Right lobe of liver (tissue), 6 donors: Measurements from ENCODE around the gene DIPK1C. TPM values are rescaled to one million over a fixed set of nuclear protein-coding genes. Genes with fewer than 3 reads are reported as not detected.

ENCODE experiments used
- ATAC-seq, 4 donors: fragments of 200-7000 bp; cut with Tn5 transposase; one replicate each; pipeline ENCODE4 v1.9.1; 2020; ENCODE audit warnings: mild to moderate bottlenecking in 4 of 4, moderate library complexity in 4 of 4
- DNase-seq, 3 donors: peaks; one replicate each; pipeline ENCODE4 v3.0.0-alpha.2; 2020
- H3K27ac ChIP-seq, 3 donors: fragments of 200-600 bp; one replicate each; pipeline ENCODE4 v1.8.0; 2022
- H3K27me3 ChIP-seq, 2 donors: fragments of 200-600 bp; one replicate each; pipeline ENCODE4 v1.8.0; 2022
- H3K36me3 ChIP-seq, 4 donors: fragments of 200-600 bp; sonication (generic) in 1 of 4; one replicate each; pipeline versions ENCODE4 v1.5.1 to v1.8.0; 2017 to 2022; ENCODE audit warnings: control low read depth in 1 of 4
- H3K4me1 ChIP-seq, 4 donors: fragments of 200-600 bp; sonication (generic) in 1 of 4; one replicate each; pipeline versions ENCODE4 v1.5.1 to v1.8.0; 2017 to 2022; ENCODE audit warnings: control low read depth in 1 of 4
- H3K4me3 ChIP-seq, 3 donors: fragments of 200-600 bp; one replicate each; pipeline ENCODE4 v1.8.0; 2022
- H3K9me3 ChIP-seq, 4 donors: fragments of 200-600 bp; sonication (generic) in 1 of 4; one replicate each; pipeline versions ENCODE4 v1.5.1 to v1.8.0; 2017 to 2022; ENCODE audit warnings: control low read depth in 1 of 4
- CTCF ChIP-seq, 4 donors: fragments of 200-600 bp in 3 of 4; fragments of 450-650 bp in 1 of 4; IDR thresholded peaks; one replicate each; pipeline versions ENCODE4 v1.5.1 to v1.8.0; 2016 to 2022; ENCODE audit warnings: antibody characterized with exemption in 4 of 4, mild to moderate bottlenecking in 2 of 4
- POLR2A ChIP-seq: fragments of 450-650 bp; IDR thresholded peaks from one replicate; pipeline ENCODE4 v1.6.1; 2017; ENCODE audit warnings: antibody characterized with exemption, mild to moderate bottlenecking
- WGBS: methylation state at CpG from one replicate; pipeline ENCODE4 v1.1.6; 2018; ENCODE audit warnings: low coverage, low lambda C conversion rate; ENCODE audit not compliant: insufficient coverage; ENCODE audit errors: missing lambda C conversion rate; 5-methylcytosine and 5-hydroxymethylcytosine counted together
- intact Hi-C, 2 donors: fragments of 100-400 bp; cut with DNase I; formaldehyde crosslinking; loops; one replicate each; pipeline versions ENCODE4 v1.11.2 to v1.14.1; 2022
- total RNA-seq, 6 experiments: library from RNA; depleted of rRNA in 2 of 6; stranded (reverse); fragments of >200 nt in 2 of 6; fragmentation: NEBNext Ultra II Directional in 3 of 6; extraction: Animal tissue kit (Norgen Biotek cat#: 25700) in 3 of 6; gene quantifications; one replicate each; pipeline versions ENCODE4 v1.1.0 to v1.2.4, GENCODE V29; 2016 to 2023
- donor health status: DM: no; HTN: yes; CAD: no.
- donor health status: DM: no; HTN: no; CAD: no.
- donor health status: DM: no; HTN: no; CAD: no.
- donor health status: DM: no; HTN: yes; CAD: no.
- donor health status: DM: no; HTN: yes; CAD: no.

DIPK1C gene
- total RNA-seq, 6 experiments from 2014 or later = 0.06 to 0.37 (median 0.20) TPM; not detected in 3

GRCh38 chr18:74453642-74454198 is 3.4 kb downstream of the DIPK1C start:
- ATAC-seq = no peak
- 93% methylated on average over 2 of the region's 6 CpGs for WGBS
- intact Hi-C loops = no loop called here
- H3K36me3 ChIP-seq = no peaks in the 10 kb centered on the region
- no peak overlapping the region for H3K4me3 ChIP-seq
- no peaks in the 10 kb centered on the region for H3K27me3 ChIP-seq
- H3K4me1 ChIP-seq = peaks cover 0 to 11% (median 1%) of the 10 kb centered on the region in 4 donors
- TF ChIP-seq POLR2A = no peak
- no peak for TF ChIP-seq CTCF (IDR thresholded peaks at IDR 0.05)
- H3K9me3 ChIP-seq = no peaks in the 10 kb centered on the region
- H3K27ac ChIP-seq = no peak overlapping the region
- DNase-seq = no peak

- TF ChIP-seq POLR2A (no peak), CTCF (IDR thresholded peaks at IDR 0.05) (no peak)
- DNase-seq (no peak), ATAC-seq (peak in 1 of 4 donors; percentile 13)
- H3K4me1 ChIP-seq = peaks cover 0 to 11% (median 1%) of the 10 kb centered on the region in 4 donors
- H3K27me3 ChIP-seq = no peaks in the 10 kb centered on the region
- 56% methylated on average over 5 of the region's 7 CpGs for WGBS
- no peak overlapping the region for H3K4me3 ChIP-seq
- no peaks in the 10 kb centered on the region for H3K36me3 ChIP-seq
- intact Hi-C loops = no loop called here
- H3K27ac ChIP-seq = no peak overlapping the region
- H3K9me3 ChIP-seq = no peaks in the 10 kb centered on the region
Observed at GRCh38 chr18:74453016-74453566, 4.0 kb downstream of the DIPK1C start.

GRCh38 chr18:74451148-74451547 is 6.0 kb downstream of the DIPK1C start:
- H3K36me3 ChIP-seq = no peaks in the 10 kb centered on the region
- no peak for DNase-seq
- intact Hi-C loops = no loop called here
- H3K27me3 ChIP-seq = no peaks in the 10 kb centered on the region
- TF ChIP-seq POLR2A = no peak
- TF ChIP-seq CTCF (IDR thresholded peaks at IDR 0.05) = no peak
- no peak overlapping the region for H3K4me3 ChIP-seq
- H3K9me3 ChIP-seq = no peaks in the 10 kb centered on the region
- WGBS = 85% methylated on average over 3 of the region's 11 CpGs
- no peak overlapping the region for H3K27ac ChIP-seq
- H3K4me1 ChIP-seq = peaks cover 0 to 3% (median under 1%) of the 10 kb centered on the region in 4 donors
- no peak for ATAC-seq

GRCh38 chr18:74450626-74451025 is 6.5 kb downstream of the DIPK1C start:
- Histone ChIP-seq H3K27ac (no peak overlapping the region), H3K36me3 (no peaks in the 10 kb centered on the region), H3K4me1 (no peaks in the 10 kb centered on the region), H3K27me3 (no peaks in the 10 kb centered on the region), H3K9me3 (no peaks in the 10 kb centered on the region), H3K4me3 (no peak overlapping the region)
- DNase-seq (no peak), ATAC-seq (no peak)
- WGBS = 100% methylated on average over 1 of the region's 7 CpGs
- TF ChIP-seq POLR2A (no peak), CTCF (IDR thresholded peaks at IDR 0.05) (no peak)
- intact Hi-C loops = no loop called here
